ENCODE results near the gene NOTCH2NLA.
"Not testable (repeated sequence)": the region's sequence is repeated elsewhere in the genome, so short reads cannot be mapped to it uniquely, and the experiment has no call there.

NOTCH2NLA gene

GRCh38 chr1:146228710-146229477 lies at the start of gene NOTCH2NLA:
NOTCH2NLA (minus strand) TSS chr1:146229021; CDS start chr1:146189337, 39,684 bp downstream.
- not testable (repeated sequence) for DNase-seq

DNA sequence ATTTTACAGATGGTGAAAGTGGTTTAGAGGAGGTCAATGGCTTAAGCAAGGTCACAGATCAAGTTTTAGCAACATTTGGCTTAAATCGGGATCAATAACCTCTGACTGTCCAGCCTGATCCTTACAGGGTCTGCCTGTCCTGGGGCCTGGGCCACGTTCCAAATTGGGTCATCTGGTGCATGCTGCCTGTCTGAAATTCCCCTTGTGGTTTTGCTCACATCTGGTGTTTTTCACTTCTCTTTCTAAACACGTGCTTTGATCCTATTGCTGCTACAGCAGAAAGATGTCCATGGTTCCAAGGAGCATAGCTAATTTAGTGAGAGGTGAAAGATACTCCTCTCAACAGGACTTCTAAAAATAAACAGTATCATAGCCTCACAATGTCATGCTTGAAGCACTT lies 49.5 kb upstream of the NOTCH2NLA start:
- not testable (repeated sequence) for DNase-seq

DNA sequence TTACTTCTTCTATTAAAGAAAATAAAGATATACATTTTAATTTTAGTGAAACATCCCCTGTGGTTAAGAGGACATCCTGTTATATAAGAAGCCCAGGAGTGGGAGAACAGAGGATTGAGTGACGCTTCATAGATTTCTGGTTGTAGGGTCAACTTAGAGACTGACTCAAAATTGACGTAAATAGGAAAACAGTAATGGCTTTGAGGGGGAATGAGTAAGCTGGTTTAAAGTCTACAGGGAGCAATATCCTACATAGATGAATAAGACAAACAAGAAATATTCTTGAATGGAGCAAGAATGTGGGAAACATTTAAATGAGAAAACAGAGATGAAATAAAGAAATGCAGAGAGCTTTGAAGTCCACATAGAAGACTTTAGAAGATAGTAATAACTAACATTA lies 48.3 kb upstream of the NOTCH2NLA start:
- not testable (repeated sequence) for DNase-seq

DNA sequence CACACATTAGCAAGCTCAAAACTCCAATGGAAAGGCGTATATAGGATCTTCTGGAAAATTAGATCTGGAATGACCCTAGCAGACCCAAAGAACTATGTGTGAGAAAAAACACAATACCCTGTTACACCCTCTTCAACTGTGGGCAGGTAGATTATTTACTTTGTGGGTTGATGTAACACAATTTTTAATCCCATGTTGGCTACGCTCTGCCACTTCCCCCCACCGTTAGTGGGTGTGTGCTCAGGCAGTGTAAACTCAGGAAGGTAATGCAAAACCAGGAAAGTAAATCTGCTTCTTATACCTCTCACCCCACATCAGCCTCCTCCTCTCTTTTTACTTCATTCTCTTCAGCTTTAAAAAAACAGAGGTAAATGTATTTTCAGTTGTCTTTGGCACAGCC lies 45.3 kb upstream of the NOTCH2NLA start:
- DNase-seq = not testable (repeated sequence)

GRCh38 chr1:146273194-146273593 lies 44.4 kb upstream of the NOTCH2NLA start:
- not testable (repeated sequence) for DNase-seq

DNA sequence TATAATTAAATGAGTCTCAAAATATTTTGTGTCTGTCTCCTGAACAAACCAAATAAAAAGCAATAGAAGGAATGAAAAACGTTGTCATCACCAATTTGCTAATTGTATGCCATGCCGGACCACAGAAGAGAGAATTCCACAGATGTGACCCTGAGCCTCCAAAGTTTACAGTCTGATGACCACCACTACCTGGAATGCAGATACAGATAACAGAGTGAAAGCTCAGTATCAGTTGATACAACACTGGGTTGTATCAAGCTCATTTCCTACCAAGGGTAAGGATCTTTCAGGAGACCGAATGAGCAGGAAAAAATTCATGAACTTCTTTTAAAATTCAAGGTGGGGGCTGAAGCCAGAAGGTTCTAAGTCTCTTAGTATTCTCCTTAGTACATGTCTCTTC lies 43.9 kb upstream of the NOTCH2NLA start:
- DNase-seq = not testable (repeated sequence)

DNA sequence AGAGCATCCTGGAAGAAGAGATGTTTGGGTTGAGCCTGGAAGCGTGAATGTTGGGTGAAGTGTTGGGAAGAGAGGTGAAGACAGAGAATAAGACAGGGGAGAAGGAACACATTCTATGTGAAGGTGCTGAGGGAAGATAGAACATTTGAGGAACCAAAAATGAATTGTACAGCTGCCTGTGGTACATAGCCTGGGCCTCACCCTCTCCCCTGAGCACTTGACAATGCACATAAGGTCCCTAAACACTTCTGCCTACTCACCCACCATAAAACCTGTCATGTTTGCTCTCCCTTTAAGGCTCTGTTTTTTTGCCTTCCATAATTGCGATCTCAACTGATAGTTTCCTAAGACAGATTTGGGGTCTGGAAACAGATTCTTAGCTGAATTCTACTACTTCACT lies 43.2 kb upstream of the NOTCH2NLA start:
- DNase-seq = not testable (repeated sequence)

DNA sequence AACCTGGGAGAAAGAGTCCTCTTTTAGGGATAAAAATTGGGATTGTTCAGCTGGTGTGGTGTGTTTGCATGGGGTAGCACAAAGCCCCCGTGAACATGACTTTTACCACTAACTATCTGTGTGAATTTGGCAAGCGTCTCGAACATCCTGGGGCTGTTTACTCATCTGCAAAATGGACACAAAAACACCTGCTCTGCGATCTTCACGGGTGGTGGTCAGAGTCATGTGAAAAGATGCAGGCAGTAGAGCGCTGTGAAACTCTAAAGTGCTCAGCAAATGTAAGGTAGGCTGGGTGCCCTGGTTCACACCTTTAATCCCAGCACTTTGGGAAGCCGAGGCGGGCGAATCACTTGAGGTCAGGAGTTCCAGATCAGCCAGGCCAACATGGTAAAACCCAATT lies 41.3 kb upstream of the NOTCH2NLA start:
- DNase-seq = not testable (repeated sequence)

DNA sequence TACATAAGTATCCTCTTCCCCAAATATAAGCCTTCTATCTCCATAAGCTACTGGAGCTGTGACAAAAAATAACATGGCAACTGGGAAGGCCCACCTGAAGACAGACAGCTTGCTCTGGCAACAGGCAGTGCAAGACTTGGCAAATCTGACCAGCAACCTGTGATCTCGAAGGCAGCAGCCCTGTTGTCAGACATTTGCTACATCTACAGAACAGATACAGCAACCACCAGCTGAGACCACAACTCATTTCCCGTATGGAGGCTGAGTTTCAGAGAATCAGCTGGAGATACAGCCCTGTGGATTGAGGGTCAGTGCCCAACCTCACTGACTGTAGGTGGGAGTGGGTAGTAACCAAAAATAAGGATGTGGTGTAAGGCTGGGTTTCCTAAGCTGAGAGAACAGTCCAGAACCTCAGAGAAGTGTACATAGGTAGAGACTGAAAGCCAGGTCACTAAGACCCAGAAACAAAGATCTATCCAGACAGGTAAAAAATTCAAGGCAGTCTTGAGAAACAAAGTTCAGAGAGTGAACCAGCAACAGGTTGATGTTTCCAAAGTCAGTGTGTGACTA lies 37.4 kb upstream of the NOTCH2NLA start:
- DNase-seq = not testable (repeated sequence)

DNA sequence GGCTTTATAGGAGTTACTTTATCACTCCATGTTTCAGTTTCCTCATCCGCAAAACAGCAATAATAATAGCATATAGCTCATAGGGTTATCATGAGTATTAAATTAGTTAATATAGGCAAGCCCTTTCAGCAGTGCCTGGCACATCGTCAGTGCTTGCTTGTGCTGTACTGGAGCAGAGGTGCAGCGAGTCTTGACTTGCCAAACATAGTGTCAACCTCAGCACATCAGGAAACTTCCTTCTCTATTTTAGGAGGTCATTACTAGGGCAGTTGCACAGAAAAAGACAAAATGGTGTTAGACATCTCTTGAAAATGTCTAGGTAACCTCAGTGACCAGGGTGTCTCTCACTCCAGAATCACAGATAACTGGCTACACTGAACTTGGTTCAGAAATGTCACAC lies 35.9 kb upstream of the NOTCH2NLA start:
- DNase-seq = not testable (repeated sequence)

DNA sequence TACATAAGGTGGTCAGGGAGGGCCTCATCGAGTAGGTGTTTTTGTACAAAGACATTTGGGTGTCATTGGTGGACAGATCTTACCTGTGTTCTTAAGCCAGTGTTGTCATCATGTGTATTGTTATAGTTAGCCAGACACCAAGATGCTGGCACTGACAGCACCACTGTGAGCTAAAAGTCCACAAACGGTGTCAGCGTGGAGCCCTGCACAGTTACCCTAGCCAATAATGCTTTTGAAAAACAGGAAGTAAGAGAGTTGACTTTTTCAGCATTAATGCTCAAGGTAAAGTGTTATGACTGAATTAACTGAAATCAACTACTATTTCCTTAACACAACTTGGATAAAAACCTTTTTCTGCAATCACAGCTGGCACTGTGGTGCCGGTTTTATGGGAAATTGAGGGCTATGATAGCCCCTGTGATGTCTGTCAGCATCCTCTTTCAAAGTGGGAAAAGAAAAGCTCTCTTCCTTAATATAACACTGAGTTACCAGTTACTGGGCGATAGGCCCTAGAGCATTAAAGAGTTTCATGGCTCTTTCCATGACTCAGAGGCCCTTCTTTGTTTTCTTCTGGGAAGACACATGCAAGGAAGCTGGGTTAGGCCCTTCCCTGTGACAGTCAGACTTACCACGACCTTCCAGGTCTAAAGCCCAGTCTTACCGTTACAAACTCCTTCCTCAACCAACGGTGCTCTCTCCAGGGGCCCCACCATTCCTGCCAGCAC lies 31.3 kb upstream of the NOTCH2NLA start:
- not testable (repeated sequence) for DNase-seq

DNA sequence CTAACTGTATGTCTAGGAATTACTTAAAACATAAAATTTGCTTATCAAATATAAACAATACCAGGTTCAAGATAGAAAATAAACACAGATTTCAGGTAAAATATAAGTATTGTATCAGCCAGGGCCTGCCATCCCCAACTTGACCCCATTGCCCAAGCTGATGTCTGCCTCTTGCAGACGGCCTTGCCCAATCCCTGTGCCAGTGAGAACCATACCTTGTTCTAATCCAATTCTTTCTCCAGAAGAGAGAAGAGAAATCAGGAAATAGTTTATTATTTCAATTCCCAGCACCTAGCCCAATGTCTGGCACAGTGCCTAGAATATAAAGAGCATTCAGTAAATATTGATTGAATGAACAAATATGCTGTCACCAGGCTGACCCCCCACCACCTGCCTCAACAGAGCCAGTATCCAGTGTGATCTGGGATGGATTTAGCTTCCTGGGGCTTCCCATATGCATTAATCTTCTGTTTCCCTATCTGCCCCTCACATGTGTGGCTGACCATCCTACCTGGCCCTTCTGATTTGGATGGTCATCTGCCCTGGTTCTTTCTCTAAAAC lies 29.3 kb upstream of the NOTCH2NLA start:
- not testable (repeated sequence) for DNase-seq

DNA sequence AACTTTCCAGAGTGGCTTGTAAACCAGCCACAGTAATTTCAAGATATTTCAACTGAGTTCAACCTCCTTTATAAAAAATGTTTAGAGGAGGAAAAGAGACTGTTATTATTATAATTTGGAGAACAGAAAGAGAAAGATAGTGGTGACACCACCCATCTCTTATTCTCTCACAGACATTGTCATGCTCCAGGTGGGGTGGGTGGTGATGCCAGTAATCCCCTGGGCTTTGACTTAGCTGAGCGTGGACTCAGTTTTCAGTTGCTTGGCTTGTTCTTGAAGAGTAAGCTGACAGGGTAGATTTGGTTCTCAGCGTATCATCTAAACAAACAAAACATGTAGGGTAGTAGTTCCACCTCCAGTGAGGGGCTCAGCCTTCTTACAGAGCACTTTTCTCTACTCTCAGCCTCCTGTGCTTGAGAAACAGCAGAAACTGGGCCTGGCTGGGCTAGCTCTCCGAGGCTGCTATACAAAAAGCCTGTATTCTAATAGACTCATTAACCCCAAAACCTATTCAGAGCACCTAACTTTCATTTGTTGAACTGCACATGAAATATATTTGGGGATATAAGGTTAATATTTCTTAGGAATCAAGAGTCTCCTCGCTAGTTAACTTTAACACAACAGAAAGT lies 25.9 kb upstream of the NOTCH2NLA start:
- not testable (repeated sequence) for DNase-seq

DNA sequence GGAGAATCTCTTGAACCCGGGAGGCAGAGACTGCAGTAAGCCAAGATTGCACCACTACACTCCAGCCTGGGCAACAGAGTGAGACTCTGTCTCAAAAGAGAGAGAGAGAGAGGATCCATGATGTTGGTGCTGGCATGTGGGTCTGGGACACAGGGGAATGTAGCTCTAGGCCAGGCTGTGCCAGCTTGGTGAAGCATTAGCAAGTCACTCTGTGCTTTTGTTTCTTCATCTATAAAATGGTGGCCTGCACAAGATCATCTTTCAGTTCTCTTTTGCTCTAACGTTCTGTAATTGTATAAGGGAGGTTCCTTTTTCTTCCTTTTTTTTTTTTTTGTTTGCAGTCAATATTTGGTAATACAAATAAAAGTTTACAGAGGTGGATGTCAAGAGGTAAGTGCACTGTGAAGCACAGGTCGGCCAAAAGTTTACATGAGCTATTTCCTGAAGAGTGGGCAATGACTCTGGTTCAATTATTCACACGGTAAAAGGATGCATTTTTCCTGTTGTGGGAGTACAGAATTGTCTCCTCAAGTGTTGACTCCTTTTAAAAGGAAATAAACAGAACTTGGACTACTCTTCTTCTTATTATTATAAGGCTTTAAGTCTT lies 24.5 kb upstream of the NOTCH2NLA start:
- not testable (repeated sequence) for DNase-seq

- DNase-seq = not testable (repeated sequence)
Observed at GRCh38 chr1:146251523-146251922, 22.7 kb upstream of the NOTCH2NLA start.

- DNase-seq = not testable (repeated sequence)
Observed at GRCh38 chr1:146248643-146249042, 19.8 kb upstream of the NOTCH2NLA start.

DNA sequence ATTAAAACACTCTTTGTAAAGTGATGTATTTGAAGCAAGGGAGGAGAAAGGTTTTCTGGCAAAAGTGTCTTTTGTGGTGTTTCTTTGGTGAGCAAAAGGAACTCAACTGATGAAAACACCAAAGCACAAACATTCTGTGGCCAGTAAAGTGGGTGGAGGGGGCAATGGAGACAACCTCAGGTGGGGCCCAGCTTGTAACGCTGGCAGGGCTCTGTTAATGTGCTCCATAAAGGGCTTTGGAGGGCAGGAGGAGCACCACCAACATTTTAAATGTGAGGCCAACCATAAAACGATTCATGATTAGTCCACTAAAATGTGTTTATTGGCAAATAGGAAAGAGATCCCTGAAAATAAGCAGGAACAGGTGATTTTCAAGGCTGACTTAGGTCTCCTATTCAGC lies 7.8 kb upstream of the NOTCH2NLA start:
- DNase-seq = not testable (repeated sequence)

- not testable (repeated sequence) for DNase-seq
Observed at GRCh38 chr1:146236026-146236601, 7.3 kb upstream of the NOTCH2NLA start.

GRCh38 chr1:146228144-146228682 lies 608 bp downstream of the NOTCH2NLA start:
- DNase-seq = not testable (repeated sequence)

DNA sequence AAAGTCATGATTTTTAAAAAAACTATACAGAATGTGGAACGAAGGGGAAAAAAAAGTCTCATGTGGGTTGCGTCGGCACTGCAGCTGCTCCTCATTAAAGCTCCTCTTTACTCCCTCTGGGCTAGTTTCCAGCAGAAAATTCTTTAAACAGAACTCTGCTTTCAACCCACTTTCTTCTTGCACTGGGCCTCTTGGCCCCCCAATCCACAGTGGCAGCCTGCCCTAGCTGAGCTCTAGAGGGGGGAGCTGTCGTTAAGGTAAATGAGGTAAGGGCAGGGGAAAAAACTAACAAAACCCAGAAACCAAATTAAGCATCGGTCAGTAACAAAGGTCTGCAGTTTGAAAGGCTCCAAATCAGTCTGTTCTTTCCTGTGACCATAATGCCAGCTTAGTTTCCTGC lies 54.3 kb downstream of the NOTCH2NLA start:
- not testable (repeated sequence) for DNase-seq

- DNase-seq = not testable (repeated sequence)
Observed at GRCh38 chr1:146167740-146168139, 61.1 kb downstream of the NOTCH2NLA start.

GRCh38 chr1:146167273-146167672 lies 61.5 kb downstream of the NOTCH2NLA start:
- DNase-seq = not testable (repeated sequence)
